ENCODE results near the gene NR3C2. TPM values are rescaled to one million over a fixed set of nuclear protein-coding genes. Genes with fewer than 3 reads are reported as not detected.

NR3C2 gene
- total RNA-seq, 1 donor from 2014 or later: 0.54 TPM

GRCh38 chr4:148292686-148293085, 149.5 kb downstream of the NR3C2 start:
- no peak overlapping the region for H3K27ac Mint-ChIP-seq (ENCODE audit: unreplicated experiment)
- H3K4me1 Mint-ChIP-seq (ENCODE audit: unreplicated experiment): no peaks in the 10 kb centered on the region
- no peak for TF ChIP-seq CTCF (IDR thresholded peaks at IDR 0.05; ENCODE audit: unreplicated experiment)
- no peaks in the 10 kb centered on the region for H3K27me3 Mint-ChIP-seq (ENCODE audit: unreplicated experiment)
- no peaks in the 10 kb centered on the region for H3K36me3 Mint-ChIP-seq (ENCODE audit: low read depth, unreplicated experiment)
- DNase-seq (ENCODE audit: low spot score): no peak
- H3K4me3 Mint-ChIP-seq (ENCODE audit: unreplicated experiment): no peak overlapping the region
- no peaks in the 10 kb centered on the region for H3K9me3 Mint-ChIP-seq (ENCODE audit: unreplicated experiment)

GRCh38 chr4:148289740-148290139, 152.5 kb downstream of the NR3C2 start:
- Mint-ChIP-seq H3K27me3 (ENCODE audit: unreplicated experiment) (no peaks in the 10 kb centered on the region), H3K9me3 (ENCODE audit: unreplicated experiment) (no peaks in the 10 kb centered on the region), H3K4me1 (ENCODE audit: unreplicated experiment) (no peaks in the 10 kb centered on the region), H3K4me3 (ENCODE audit: unreplicated experiment) (no peak overlapping the region), H3K27ac (ENCODE audit: unreplicated experiment) (no peak overlapping the region), H3K36me3 (ENCODE audit: low read depth, unreplicated experiment) (no peaks in the 10 kb centered on the region)
- DNase-seq (ENCODE audit: low spot score): no peak
- no peak for TF ChIP-seq CTCF (IDR thresholded peaks at IDR 0.05; ENCODE audit: unreplicated experiment)

GRCh38 chr4:148288448-148288847, 153.8 kb downstream of the NR3C2 start:
- TF ChIP-seq CTCF (IDR thresholded peaks at IDR 0.05; ENCODE audit: unreplicated experiment): no peak
- no peaks in the 10 kb centered on the region for H3K4me1 Mint-ChIP-seq (ENCODE audit: unreplicated experiment)
- no peak overlapping the region for H3K4me3 Mint-ChIP-seq (ENCODE audit: unreplicated experiment)
- H3K27me3 Mint-ChIP-seq (ENCODE audit: unreplicated experiment): no peaks in the 10 kb centered on the region
- no peak for DNase-seq (ENCODE audit: low spot score)
- H3K36me3 Mint-ChIP-seq (ENCODE audit: low read depth, unreplicated experiment): no peaks in the 10 kb centered on the region
- no peak overlapping the region for H3K27ac Mint-ChIP-seq (ENCODE audit: unreplicated experiment)
- no peaks in the 10 kb centered on the region for H3K9me3 Mint-ChIP-seq (ENCODE audit: unreplicated experiment)

- Mint-ChIP-seq H3K4me3 (ENCODE audit: unreplicated experiment) (no peak overlapping the region), H3K27me3 (ENCODE audit: unreplicated experiment) (peaks cover 2% of the 10 kb centered on the region), H3K36me3 (ENCODE audit: low read depth, unreplicated experiment) (no peaks in the 10 kb centered on the region), H3K4me1 (ENCODE audit: unreplicated experiment) (no peaks in the 10 kb centered on the region), H3K27ac (ENCODE audit: unreplicated experiment) (no peak overlapping the region), H3K9me3 (ENCODE audit: unreplicated experiment) (no peaks in the 10 kb centered on the region)
- TF ChIP-seq CTCF (IDR thresholded peaks at IDR 0.05; ENCODE audit: unreplicated experiment): no peak
- DNase-seq (ENCODE audit: low spot score): no peak
These were observed 155.1 kb downstream of the NR3C2 start for GRCh38 chr4:148287111-148287510.

GRCh38 chr4:148286012-148286411, 156.2 kb downstream of the NR3C2 start:
- no peaks in the 10 kb centered on the region for H3K4me1 Mint-ChIP-seq (ENCODE audit: unreplicated experiment)
- no peak for TF ChIP-seq CTCF (IDR thresholded peaks at IDR 0.05; ENCODE audit: unreplicated experiment)
- H3K27ac Mint-ChIP-seq (ENCODE audit: unreplicated experiment): no peak overlapping the region
- H3K36me3 Mint-ChIP-seq (ENCODE audit: low read depth, unreplicated experiment): no peaks in the 10 kb centered on the region
- peaks cover 2% of the 10 kb centered on the region for H3K27me3 Mint-ChIP-seq (ENCODE audit: unreplicated experiment)
- no peaks in the 10 kb centered on the region for H3K9me3 Mint-ChIP-seq (ENCODE audit: unreplicated experiment)
- no peak overlapping the region for H3K4me3 Mint-ChIP-seq (ENCODE audit: unreplicated experiment)
- DNase-seq (ENCODE audit: low spot score): no peak
